Activated CD4-positive, alpha-beta T cell treated with anti-CD3 and anti-CD28 coated beads, Interleukin-2, amount 50 U/mL, for 16 hours (primary cell): Measurements from ENCODE around the gene USP15.
"Not testable (repeated sequence)": the region's sequence is repeated elsewhere in the genome, so short reads cannot be mapped to it uniquely, and the experiment has no call there.

Experiments
- DNase-seq: peaks from one replicate; pipeline ENCODE4 v3.0.0-alpha.2; 2020

USP15 gene

GRCh38 chr12:62463252-62463651 is 203.0 kb downstream of the USP15 start:
- not testable (repeated sequence) for DNase-seq
